GM03348 (cell line): ENCODE data around the gene HDAC4.
"Not testable (repeated sequence)": the region's sequence is repeated elsewhere in the genome, so short reads cannot be mapped to it uniquely, and the experiment has no call there.

Experiments
- DNase-seq: peaks from one replicate; pipeline ENCODE4 v3.0.0; 2012; ENCODE audit warnings: low spot score

Gene HDAC4

DNA sequence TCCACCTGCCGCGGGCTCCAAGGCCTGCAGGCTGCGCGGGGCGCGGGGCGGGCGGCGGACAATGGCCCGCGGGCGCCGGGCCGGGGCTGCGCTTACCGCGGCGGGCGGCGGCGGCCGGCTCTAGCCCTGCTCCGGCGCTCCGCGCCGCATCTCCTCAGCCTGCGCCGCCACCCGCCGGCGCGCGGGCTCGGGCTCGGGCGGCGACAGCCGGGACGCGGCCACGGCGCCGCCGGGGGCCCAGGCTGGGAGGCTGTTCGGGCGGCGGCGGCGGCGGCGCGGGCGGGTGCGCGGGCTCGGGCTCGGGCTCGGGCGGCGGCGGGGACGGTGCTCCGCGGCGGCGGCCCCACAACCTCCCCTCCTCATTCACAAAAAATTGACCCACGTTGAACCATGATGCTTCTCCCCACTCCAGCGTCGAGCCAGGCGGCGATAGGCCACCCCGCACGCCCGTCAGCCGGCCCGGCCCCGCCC, at the start of gene HDAC4:
HDAC4 (minus strand) TSS at position 425 of the 471 bp plus-strand sequence. CDS start 48,321 bp downstream, outside the sequence.
- DNase-seq = no peak

DNA sequence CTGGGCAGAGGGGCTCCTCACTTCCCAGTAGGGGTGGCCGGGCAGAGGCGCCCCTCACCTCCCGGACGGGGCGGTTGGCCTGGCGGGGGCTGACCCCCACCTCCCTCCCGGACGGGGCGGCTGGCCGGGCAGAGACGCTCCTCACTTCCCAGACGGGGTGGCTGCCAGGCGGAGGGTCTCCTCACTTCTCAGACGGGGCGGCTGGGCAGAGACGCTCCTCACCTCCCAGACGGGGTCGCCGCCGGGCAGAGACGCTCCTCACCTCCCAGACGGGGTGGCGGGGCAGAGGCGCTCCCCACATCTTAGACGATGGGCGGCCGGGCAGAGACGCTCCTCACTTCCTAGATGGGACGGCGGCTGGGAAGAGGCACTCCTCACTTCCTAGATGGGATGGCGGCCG, 48.6 kb upstream of the HDAC4 start:
- DNase-seq = not testable (repeated sequence)

DNA sequence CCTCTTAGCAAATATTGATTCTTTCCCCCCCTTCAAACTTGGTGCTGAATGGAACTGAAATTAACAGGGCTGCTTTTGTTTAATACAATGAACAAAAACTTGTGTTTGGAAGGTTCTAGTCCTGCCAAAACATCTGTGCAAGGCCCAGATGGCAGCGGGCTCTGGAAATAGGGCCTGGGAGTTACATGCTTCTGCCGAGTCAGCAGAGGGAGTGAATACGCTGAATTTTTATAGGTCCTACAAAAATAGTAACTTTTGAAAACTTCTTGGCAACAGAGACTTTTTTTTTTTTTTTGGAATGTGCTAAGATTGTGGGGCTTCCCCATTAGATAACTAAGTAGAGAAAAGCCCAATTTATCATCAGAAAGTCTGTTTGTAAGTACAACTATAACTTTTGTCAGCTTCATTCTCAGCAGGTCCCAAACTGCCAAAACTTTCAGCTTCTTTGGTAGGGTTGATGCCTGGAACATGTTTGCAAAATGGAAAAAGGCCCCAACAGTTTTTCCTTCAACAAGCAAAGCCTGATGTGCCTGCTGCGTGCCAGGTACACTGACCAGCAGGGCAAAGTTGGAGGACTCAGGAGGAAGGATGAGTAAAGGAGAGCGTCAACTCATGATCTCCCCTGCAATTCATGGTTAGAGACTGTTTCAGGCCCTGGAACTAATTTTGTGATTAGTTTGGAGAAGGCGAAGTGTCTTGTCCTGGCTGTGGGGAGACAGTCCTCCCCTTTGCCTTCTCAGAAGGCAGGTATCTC, 45.1 kb upstream of the HDAC4 start:
- DNase-seq = no peak

- peak; percentile 56 for DNase-seq
Measured at GRCh38 chr2:239444626-239445577, 44.1 kb upstream of the HDAC4 start.

GRCh38 chr2:239443666-239444567, 43.1 kb upstream of the HDAC4 start:
- peak; percentile 73 for DNase-seq

GRCh38 chr2:239443102-239443620, 42.3 kb upstream of the HDAC4 start:
- no peak for DNase-seq

DNA sequence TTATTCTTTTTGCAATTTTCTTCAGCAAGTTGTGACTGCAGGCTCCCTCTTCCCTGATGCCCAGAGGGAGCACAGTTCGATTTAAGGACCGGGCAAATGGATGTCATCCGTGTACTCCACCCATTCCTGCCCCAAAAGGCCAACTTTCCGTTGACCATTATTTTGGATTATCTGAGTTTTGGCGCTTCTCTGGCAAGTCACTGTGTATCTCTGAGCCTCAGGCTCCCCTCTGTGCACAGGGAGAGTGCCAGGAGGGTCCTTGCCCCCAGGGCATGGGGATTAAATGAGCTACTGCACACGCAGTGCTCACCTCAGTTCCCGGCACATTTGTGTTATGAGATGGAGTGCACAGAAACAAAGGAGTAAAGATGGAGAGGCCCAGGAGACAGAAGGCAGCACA, 41.4 kb upstream of the HDAC4 start:
- no peak for DNase-seq

GRCh38 chr2:239441261-239442078, 40.6 kb upstream of the HDAC4 start:
- no peak for DNase-seq

- DNase-seq = no peak
Measured at GRCh38 chr2:239440511-239440959, 39.7 kb upstream of the HDAC4 start.

DNA sequence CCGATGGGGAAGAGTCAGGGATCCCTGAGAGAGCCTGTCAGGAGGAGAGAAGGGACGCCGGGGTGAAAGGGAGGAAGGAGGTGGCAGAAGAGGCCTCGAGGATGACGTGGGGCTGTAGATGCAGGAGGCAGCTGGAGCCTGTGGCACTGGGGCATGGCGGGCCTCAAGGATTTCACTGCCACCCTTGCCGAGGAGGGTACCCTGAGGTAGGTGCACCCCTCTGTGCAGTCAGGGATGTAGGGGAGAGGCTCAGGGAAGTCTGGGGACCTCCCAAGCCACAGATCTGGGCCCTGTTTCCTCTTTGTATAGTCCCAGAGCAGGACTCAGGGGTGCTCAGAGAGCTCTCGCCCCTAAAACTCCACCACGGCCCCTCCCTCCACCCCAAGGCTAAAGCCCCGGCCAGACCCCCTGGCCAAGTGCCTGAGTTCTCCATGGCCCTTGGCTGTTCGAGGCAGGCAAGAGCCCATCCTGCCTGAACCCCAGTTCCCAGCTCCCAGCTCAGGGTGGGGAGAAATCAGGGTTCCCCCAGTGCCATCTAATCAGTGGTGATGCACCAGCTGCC, 39.0 kb upstream of the HDAC4 start:
- no peak for DNase-seq

GRCh38 chr2:239438995-239439753, 38.4 kb upstream of the HDAC4 start:
- DNase-seq = no peak

- DNase-seq = no peak
Measured at GRCh38 chr2:239438368-239438767, 37.5 kb upstream of the HDAC4 start.

- DNase-seq = no peak
Measured at GRCh38 chr2:239436669-239437335, 36.0 kb upstream of the HDAC4 start.

GRCh38 chr2:239436076-239436475, 35.3 kb upstream of the HDAC4 start:
- DNase-seq = no peak

GRCh38 chr2:239433777-239434403, 33.1 kb upstream of the HDAC4 start:
- no peak for DNase-seq

GRCh38 chr2:239432174-239432573, 31.4 kb upstream of the HDAC4 start:
- DNase-seq = no peak

- no peak for DNase-seq
Measured at GRCh38 chr2:239431536-239431935, 30.7 kb upstream of the HDAC4 start.
